Left hindlimb (tissue), 1 donor: ENCODE data around the gene ZNF76.

ENCODE experiments used
- DNase-seq: peaks from one replicate; pipeline ENCODE4 v3.0.0-alpha.2; 2018

Gene ZNF76

DNA sequence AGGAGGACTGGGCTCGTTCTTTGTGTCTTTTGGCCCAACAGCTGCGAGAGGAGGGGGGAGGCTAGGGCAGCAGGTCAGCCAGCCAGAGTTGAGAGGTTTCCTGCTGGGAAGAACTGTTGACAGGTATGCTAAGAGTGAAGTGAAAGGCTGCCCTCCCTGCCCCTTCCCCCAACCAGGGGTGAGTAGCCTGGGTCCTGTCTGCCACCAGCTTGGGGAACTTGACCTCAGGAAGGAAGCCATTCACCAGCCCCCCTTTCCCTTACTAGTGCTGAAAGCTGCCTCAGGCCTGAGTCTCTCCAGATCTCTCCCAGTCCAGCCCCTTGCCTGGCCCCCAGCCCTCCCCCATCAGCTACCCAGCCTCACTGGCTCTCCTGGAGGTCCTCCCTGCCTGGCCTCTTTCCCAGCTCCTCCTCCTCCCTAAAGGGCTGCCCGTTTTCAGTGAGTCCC is 20.7 kb upstream of the ZNF76 start:
- DNase-seq, result peak; percentile 56

GRCh38 chr6:35239581-35239980 is 20.0 kb upstream of the ZNF76 start:
- no peak for DNase-seq

DNA sequence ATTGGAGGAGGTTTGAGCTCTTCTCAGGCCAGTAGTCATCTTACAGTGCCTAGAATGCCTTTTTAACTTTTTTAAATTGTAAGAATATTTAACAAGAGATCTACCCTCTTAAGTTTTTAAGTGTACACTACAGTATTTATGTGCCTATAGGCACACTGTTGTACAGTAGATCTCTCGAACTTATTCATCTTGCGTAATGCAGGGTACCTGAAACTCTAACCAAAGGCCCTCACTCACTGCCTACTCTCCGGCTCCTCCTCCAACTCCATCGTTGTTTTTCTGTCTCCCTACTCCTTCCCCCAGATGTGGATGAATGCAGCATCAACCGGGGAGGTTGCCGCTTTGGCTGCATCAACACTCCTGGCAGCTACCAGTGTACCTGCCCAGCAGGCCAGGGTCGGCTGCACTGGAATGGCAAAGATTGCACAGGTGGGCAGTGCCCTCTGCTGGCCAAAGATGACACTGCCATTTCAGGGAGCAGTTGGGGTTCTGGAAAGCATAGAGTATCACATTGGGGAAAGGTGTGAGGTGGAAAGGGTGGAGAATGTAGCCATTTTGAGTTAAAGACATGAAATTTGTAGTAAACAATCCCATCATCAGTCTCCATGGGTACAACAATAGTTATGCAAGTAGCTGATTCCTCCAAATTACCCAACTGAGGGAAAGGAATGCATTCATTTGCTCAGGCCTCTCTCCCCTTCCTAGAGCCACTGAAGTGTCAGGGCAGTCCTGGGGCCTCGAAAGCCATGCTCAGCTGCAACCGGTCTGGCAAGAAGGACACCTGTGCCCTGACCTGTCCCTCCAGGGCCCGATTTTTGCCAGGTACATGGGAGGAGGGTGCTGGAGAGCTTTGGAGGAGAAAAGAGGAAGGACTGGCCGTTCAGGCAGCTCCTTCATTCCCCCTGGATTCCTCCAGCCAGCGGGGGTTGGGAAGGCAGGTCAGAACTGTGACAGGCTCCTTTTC is 18.4 kb upstream of the ZNF76 start:
- peak; percentile 76 for DNase-seq

DNA sequence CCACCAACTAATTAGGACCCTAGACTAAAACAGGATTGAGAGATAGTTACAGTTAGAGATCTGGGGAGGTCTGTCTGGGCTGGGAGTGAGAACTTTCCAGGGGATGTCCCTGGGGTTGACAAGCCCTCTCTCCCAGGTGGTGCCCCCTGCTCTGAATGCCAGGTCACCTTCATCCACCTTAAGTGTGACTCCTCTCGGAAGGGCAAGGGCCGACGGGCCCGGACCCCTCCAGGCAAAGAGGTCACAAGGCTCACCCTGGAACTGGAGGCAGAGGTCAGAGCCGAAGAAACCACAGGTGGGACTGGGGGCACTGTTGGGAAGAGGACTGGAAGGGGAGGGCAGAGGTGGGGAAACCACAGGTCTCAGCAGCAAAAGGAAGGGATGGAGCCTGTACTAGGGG is 17.0 kb upstream of the ZNF76 start:
- no peak for DNase-seq

GRCh38 chr6:35242906-35243305 is 16.6 kb upstream of the ZNF76 start:
- no peak for DNase-seq

- DNase-seq, result no peak
Measured at GRCh38 chr6:35243386-35243958, 16.1 kb upstream of the ZNF76 start.

DNA sequence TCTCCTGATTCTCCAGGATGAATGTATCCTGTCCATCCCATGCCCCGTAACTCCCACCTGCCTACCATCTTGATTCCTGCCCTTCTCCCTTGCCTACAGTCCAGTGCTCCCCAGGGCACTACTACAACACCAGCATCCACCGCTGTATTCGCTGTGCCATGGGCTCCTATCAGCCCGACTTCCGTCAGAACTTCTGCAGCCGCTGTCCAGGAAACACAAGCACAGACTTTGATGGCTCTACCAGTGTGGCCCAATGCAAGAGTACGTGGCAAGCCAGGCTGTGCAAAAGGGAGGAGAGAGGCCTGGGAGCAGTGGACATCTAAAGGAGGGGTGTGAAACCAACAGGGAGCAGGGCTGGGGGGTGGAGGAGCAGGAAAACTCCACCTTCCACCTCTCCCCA is 15.0 kb upstream of the ZNF76 start:
- no peak for DNase-seq

DNA sequence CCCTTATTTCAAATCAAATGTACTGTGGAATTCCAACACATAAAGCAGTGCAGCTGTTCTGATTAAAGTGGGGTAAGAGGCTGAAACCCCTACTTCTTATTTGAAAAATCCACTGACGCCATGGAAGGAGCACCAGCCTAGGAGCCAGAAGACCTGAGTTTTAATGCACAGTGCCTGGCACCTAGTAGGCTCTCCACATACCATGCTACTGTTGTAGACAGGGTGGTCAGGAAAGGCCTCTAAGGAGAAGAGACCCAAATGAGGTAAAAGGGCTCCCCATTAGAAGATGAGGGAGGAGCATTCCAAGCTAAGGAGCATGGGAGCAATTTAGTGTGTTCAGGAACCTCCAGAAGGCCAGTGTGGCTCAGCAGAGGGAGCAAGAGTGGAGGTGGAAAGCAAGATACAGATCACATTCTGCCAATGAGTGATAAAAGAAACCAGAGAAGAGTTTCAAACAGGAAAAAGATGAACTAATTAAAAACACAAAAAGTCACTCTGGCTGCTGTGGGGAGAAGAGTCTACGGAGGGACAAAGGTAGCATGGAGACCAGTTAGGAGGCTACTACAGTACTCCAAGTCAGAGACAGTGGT is 11.8 kb upstream of the ZNF76 start:
- DNase-seq, result no peak

DNA sequence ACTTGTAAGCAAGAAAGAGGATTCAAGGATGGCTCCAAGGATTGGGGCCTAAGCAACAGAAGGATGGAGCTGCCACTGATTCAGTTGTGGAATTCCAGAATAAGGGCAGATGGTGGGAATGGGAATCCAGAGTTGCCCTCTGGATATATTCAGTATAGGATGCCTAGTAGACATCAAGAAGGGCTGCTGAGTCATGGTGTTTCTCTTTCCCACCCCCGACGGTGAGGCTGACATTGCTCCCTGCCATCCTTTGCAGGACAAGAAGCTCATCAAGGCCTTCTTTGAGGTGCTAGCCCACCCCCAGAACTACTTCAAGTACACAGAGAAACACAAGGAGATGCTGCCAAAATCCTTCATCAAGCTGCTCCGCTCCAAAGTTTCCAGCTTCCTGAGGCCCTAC is 11.2 kb upstream of the ZNF76 start:
- DNase-seq, result no peak

- no peak for DNase-seq
Measured at GRCh38 chr6:35248965-35249364, 10.6 kb upstream of the ZNF76 start.

DNA sequence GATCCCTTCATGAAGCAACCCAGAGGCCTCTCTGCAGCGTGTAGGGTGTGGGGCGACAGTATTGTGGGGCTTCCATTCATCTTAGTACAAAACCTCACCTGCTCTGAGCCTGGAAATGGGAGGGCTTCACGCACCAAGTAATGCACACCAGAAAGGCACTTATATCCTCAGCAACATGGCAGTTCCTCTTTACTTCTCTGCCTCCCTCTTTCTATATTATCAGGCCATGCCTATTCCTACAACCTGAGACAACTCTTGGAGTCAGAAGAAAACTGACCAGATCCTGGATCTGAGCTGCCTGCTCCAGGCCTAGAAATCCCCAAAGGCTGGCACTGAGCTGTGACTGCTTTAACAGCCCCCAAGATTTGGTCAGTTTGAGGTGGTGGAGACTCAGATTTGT is 7.6 kb upstream of the ZNF76 start:
- DNase-seq, result no peak

DNA sequence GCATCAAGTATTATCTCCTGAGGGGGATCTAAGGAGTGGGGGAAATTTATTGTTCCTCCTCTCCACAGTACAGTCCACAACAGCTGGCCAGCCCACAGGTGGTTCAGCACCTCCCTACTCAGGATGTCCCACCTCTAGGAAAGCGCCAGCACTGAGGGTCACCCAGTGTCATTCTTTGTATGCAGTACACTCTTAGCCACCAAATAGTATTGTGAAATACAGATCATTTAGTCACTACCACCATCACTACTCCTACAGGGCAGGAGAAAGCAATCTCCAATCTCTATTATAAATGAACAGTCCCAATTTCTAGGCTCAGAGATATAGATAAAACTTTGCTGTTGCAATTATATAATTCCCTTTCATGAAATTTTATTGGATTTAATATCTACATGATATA is 6.3 kb upstream of the ZNF76 start:
- DNase-seq, result no peak

- DNase-seq, result no peak
Measured at GRCh38 chr6:35258336-35258735, 1.2 kb upstream of the ZNF76 start.

- DNase-seq, result peak; percentile 73
Measured at GRCh38 chr6:35258858-35259193, 709 bp upstream of the ZNF76 start.

GRCh38 chr6:35259948-35260590 is 534 bp downstream of the ZNF76 start:
- no peak for DNase-seq

GRCh38 chr6:35260591-35261570 is 1.3 kb downstream of the ZNF76 start:
- DNase-seq, result no peak

GRCh38 chr6:35262596-35262995 is 3.1 kb downstream of the ZNF76 start:
- DNase-seq, result no peak

DNA sequence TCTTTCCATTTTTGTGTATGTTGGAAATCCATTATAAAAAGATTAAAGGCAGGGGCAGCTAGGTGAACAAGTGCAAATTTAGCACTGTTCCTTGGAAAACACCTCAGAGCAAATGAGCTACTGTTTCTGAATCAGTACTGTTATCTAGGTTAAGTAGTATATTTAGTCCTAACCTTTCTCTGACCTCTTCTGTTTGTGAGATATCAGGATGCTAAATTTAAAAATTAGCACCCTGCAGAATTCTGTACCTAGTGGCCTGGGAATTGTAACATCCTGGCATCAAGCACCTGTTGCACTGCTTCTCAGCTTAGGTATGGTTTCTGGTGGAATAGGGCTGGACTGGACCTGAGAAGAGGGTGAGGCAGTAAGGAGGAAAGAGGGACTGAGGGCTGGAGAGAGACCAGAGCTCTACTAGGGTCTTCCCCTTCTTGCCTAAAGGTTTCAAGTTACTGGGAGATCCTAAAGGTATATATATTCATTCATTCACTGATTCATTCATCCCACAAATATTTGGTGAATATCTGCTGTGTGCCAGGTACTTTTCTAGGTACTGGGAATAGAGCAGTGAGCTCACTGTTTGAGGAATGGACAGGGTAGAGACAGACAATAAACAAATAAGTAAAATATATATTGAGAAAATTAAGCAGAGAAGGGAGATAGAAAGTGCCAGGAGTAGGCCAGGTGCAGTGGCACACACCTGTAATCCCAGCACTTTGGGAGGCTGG is 5.2 kb downstream of the ZNF76 start:
- no peak for DNase-seq

- no peak for DNase-seq
Measured at GRCh38 chr6:35265523-35265922, 6.0 kb downstream of the ZNF76 start.

GRCh38 chr6:35267446-35267845 is 7.9 kb downstream of the ZNF76 start:
- DNase-seq, result no peak

GRCh38 chr6:35267897-35268296 is 8.4 kb downstream of the ZNF76 start:
- DNase-seq, result no peak

DNA sequence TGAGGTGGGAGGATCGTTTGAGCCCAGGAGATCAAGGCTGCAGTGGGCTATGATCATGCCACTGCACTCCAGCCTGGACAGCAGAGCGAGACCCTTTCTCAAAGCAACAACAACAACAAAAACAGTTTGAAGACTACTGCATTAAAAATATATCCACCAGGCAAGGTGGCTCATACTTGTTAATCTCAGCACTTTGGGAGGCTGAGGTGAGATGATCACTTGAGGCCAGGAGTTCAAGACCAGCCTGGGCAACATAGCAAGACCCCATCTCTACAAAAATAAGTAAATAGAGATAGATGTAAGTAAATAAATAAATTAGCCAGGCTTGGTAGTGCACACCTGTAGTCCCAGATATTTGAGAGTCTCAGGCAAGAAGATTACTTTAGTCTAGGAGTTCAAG is 12.5 kb downstream of the ZNF76 start:
- DNase-seq, result no peak
